Neural cell (in vitro differentiated cells): Measurements from ENCODE around the gene SRSF8.

Source experiments
- CTCF ChIP-seq: fragments of 450-650 bp; IDR thresholded peaks from 2 replicates; pipeline ENCODE4 v1.5.1; 2014; ENCODE audit warnings: antibody characterized with exemption, mild to moderate bottlenecking, moderate library complexity; ENCODE audit not compliant: poor library complexity, severe bottlenecking
- SMC3 ChIP-seq: fragments of 450-650 bp; conservative IDR thresholded peaks from 2 replicates; pipeline ENCODE4 v1.6.1; 2014; ENCODE audit warnings: antibody characterized with exemption, mild to moderate bottlenecking, moderate library complexity; ENCODE audit not compliant: poor library complexity

GRCh38 chr11:95059046-95059445 is 7.7 kb upstream of the SRSF8 start:
- TF ChIP-seq CTCF (no peak), SMC3 (no peak)
